Stomach smooth muscle (tissue), 2 donors: Measurements from ENCODE around the gene COPG2.

Experiments
- H3K27ac ChIP-seq: one replicate; pipeline ENCODE4 v1.7.0; 2013; ENCODE audit warnings: mild to moderate bottlenecking, low read length, inconsistent platforms
- H3K27me3 ChIP-seq, 2 donors: one replicate each; pipeline ENCODE4 v1.7.0; 2013; ENCODE audit warnings: low read length in 2 of 2; ENCODE audit not compliant: insufficient read depth in 2 of 2, control insufficient read depth in 1 of 2
- H3K36me3 ChIP-seq, 2 donors: one replicate each; pipeline ENCODE4 v1.7.0; 2013; ENCODE audit warnings: low read length in 2 of 2; ENCODE audit not compliant: control insufficient read depth in 2 of 2, insufficient read depth in 2 of 2
- H3K4me1 ChIP-seq: one replicate; pipeline ENCODE4 v1.7.0; 2013; ENCODE audit warnings: low read length; ENCODE audit not compliant: control insufficient read depth, insufficient read depth
- H3K4me3 ChIP-seq, 2 donors: one replicate each; pipeline ENCODE4 v1.7.0; 2013; ENCODE audit warnings: low read length in 2 of 2
- H3K9ac ChIP-seq, 2 donors: one replicate each; pipeline ENCODE4 v1.7.0; 2013; ENCODE audit warnings: low read length in 2 of 2, mild to moderate bottlenecking in 1 of 2
- H3K9me3 ChIP-seq, 2 donors: one replicate each; pipeline ENCODE4 v1.7.0; 2013; ENCODE audit warnings: low read length in 2 of 2; ENCODE audit not compliant: control insufficient read depth in 2 of 2
- donor health status: healthy.
- donor health status: Pancreatic carcinoma.

COPG2 gene

DNA sequence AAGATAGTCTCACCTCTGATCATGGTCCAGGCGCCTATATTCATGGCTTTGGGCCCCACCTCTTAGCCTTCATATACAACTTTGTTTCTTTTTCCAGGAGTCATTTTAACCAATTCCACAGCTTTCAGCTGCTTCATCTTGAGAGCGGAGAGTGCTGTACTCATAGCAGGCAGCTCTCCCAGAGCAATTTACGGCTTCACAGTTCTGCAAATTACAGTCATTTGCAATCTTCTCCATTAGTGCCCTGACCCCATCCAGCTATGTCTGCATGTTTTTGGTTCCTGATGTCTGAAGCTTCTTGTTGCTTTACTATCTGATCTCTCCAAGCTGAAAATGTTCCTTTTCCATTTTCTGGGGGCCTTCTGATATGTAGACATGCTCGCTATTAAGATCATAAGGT lies 194.7 kb downstream of the COPG2 start:
- Histone ChIP-seq H3K9ac (no peak overlapping the region), H3K4me1 (no peaks in the 10 kb centered on the region), H3K4me3 (no peak overlapping the region), H3K27me3 (no peaks in the 10 kb centered on the region), H3K27ac (peak overlapping the region; percentile 6), H3K36me3 (no peaks in the 10 kb centered on the region), H3K9me3 (peaks cover 0 to 3% of the 10 kb centered on the region in 2 donors)

DNA sequence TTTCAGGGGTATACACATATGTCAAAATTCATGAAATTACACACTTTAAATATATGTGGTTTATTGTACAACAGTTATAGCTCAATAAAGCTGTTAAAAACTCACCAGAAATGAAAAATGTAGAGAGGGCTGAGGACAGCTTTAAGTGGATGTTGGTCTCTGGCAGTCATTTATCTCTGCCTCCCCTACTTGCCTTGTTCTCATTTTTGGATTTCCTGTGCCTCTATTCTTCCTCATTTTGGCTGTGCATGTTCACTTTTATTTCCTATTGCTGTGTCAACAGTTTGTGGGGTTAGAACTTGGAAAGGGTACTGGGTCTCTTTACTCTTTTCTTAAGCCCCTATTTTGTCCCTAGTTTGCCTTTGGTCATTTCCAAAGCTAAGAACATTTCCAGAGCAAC lies 195.3 kb downstream of the COPG2 start:
- Histone ChIP-seq H3K36me3 (no peaks in the 10 kb centered on the region), H3K9ac (no peak overlapping the region), H3K4me1 (no peaks in the 10 kb centered on the region), H3K9me3 (peaks cover 0 to 3% of the 10 kb centered on the region in 2 donors), H3K27ac (no peak overlapping the region), H3K27me3 (no peaks in the 10 kb centered on the region), H3K4me3 (no peak overlapping the region)

DNA sequence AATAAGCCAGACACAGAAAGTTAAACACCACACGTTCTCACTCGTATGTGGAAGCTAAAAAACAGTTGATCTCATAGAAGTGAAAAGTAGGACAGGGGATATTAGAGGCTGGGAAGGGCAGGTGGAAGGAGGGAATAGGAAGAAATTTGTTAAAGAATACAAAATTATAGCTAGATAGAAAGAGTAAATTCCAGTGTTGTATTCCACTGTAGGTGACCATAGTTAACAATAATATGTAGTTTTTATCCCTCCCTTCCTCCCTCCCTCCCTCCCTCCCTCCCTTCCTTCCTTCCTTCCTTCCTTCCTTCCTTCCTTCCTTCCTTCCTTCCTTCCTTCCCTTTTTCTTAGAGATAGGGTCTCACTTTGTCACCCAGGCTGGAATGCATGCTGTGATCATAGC lies 196.6 kb downstream of the COPG2 start:
- Histone ChIP-seq H3K9me3 (no peaks in the 10 kb centered on the region), H3K9ac (no peak overlapping the region), H3K4me3 (no peak overlapping the region), H3K36me3 (no peaks in the 10 kb centered on the region), H3K4me1 (no peaks in the 10 kb centered on the region), H3K27ac (no peak overlapping the region), H3K27me3 (no peaks in the 10 kb centered on the region)

DNA sequence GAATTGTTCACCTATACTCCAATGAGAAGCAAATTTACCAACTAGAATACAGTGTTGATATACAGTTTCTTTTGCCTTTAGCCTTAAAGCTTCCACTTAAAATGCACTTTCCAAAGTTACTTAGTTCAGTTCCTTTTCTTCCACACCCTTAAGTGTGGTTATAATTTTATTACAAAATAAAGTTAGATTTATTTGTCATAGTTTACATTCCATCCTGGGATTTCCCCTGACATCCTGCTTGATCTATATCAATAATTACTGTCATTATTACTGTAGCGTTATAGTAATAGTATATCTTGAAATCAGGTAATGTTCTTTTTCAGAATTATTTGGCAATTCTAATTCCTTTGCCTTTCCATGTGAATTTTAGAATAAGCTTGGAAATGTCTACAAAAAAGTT lies 199.9 kb downstream of the COPG2 start:
- Histone ChIP-seq H3K36me3 (no peaks in the 10 kb centered on the region), H3K4me3 (no peak overlapping the region), H3K27me3 (no peaks in the 10 kb centered on the region), H3K9me3 (no peaks in the 10 kb centered on the region), H3K4me1 (no peaks in the 10 kb centered on the region), H3K9ac (no peak overlapping the region), H3K27ac (no peak overlapping the region)

DNA sequence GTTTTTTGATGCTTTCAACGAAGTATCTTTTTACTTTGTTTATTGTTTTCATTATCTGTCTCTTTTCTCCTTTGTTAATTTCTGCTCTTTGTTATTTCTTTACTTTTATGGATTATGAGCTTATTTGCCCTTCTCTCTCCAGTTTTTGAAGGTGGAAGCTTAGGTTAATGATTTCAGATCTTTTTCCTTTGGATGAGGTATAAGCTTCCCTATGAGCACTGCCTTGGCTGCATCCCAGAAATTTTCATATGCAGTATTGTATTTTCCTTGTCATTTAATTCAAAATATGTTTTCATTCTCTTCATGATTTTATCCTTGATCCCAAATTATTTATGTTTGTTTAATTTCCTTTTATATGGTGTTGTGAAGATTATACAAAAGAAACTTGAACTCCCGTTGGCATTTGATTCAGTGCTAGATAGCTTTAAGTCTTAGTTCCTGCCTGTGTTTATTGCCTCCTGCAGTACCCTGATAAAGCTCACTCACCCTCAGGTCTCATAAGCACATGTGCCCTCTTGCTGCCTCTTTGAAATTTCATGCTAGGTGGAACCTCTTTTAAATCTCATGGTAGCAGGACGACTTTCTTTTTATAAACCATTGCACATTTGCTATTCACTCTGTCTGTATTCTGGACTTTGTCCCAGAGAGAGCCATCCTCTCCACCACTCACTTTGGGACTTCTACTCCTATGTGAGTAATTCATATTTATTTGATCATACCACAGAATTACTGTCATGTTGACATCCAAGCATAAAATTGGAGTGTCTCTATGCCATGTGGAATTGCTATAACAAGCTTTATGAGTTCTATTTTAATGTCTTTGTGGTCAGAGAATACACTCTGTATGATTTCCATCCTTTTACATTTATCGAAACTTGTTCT lies 204.8 kb downstream of the COPG2 start:
- Histone ChIP-seq H3K4me3 (no peak overlapping the region), H3K4me1 (no peaks in the 10 kb centered on the region), H3K27ac (no peak overlapping the region)

DNA sequence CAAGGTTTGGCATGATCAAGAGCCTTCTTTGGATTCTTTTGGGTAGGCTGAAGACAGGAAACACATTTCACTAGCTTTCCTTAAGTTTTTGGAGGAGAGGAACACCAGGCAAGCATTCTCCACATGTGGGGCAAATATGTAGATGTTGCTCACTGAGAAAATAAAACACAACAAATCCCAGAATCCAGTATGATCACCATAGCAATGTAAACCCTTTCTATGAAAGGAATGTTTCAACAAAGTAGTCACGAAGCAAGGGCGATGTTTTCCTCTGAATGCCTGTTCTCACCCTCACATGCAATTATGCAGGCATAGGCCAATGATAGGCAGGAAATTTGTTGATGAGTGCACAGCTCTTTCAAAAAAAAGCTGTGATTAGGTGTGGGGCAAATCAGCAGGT lies 207.3 kb downstream of the COPG2 start:
- Histone ChIP-seq H3K36me3 (no peaks in the 10 kb centered on the region), H3K9me3 (peaks cover 0 to 8% of the 10 kb centered on the region in 2 donors), H3K9ac (no peak overlapping the region), H3K4me1 (no peaks in the 10 kb centered on the region), H3K27ac (no peak overlapping the region), H3K27me3 (no peaks in the 10 kb centered on the region), H3K4me3 (no peak overlapping the region)

More for the DNA sequence above, 204.8 kb downstream of the COPG2 start:
- peaks cover 0 to 5% of the 10 kb centered on the region in 2 donors for H3K9me3 ChIP-seq
- no peak overlapping the region for H3K9ac ChIP-seq
- no peaks in the 10 kb centered on the region for H3K27me3 ChIP-seq
- H3K36me3 ChIP-seq = no peaks in the 10 kb centered on the region

DNA sequence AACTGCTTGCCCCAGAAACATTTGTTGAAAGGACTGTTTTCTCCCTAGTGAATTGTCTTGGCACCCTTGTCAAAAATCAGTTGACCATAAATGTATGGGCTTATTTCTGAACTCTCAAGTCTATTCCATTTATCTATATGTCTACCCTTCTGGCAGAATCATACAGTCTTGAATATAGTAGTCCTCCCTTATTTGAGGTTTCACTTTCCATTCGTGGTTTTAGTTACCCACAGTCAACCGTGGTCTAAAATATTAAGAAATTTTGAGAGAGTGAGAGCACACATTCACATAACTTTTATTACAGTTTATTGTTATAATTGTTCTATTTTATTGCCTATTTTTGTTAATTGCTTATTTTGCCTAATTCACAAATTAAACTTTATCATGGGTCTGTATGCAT lies 210.3 kb downstream of the COPG2 start:
- no peaks in the 10 kb centered on the region for H3K27me3 ChIP-seq
- no peak overlapping the region for H3K9ac ChIP-seq
- H3K9me3 ChIP-seq = peaks cover 0 to 8% of the 10 kb centered on the region in 2 donors
- no peaks in the 10 kb centered on the region for H3K4me1 ChIP-seq
- H3K36me3 ChIP-seq = no peaks in the 10 kb centered on the region
- no peak overlapping the region for H3K27ac ChIP-seq
- H3K4me3 ChIP-seq = no peak overlapping the region
